ENCODE measurements around the gene HOMER3.

- TF ChIP-seq CTCF (IDR thresholded peaks at IDR 0.05) (no peak), POLR2A (IDR thresholded peaks at IDR 0.05) (no peak)
These were observed 54.0 kb downstream of the HOMER3 start for GRCh38 chr19:18886972-18887371.
